Progenitor cell of endocrine pancreas (in vitro differentiated cells): ENCODE measurements around the gene PNKD. TPM values are rescaled to one million over a fixed set of nuclear protein-coding genes. Genes with fewer than 3 reads are reported as not detected.

Experiments used
- DNase-seq: peaks from one replicate; pipeline ENCODE4 v3.0.0; 2021; ENCODE audit warnings: low spot score; ENCODE audit not compliant: unreplicated experiment
- H3K27ac Mint-ChIP-seq: 2 replicates; pipeline ENCODE4 v1.8.0; 2021; ENCODE audit warnings: mild to moderate bottlenecking, moderate library complexity, mixed read lengths
- H3K27me3 Mint-ChIP-seq: 2 replicates; pipeline ENCODE4 v1.8.0; 2021; ENCODE audit warnings: mixed read lengths
- H3K36me3 Mint-ChIP-seq: 2 replicates; pipeline ENCODE4 v1.8.0; 2022; ENCODE audit warnings: mixed read lengths; ENCODE audit not compliant: insufficient read depth
- H3K4me1 Mint-ChIP-seq: 2 replicates; pipeline ENCODE4 v1.8.0; 2021; ENCODE audit warnings: low read depth, mixed read lengths
- H3K4me3 Mint-ChIP-seq: 2 replicates; pipeline ENCODE4 v1.8.0; 2021; ENCODE audit warnings: low read depth, mild to moderate bottlenecking, moderate library complexity, mixed read lengths
- H3K9me3 Mint-ChIP-seq: 2 replicates; pipeline ENCODE4 v1.8.0; 2021; ENCODE audit warnings: low read depth, mixed read lengths
- CTCF ChIP-seq: fragments of 200-600 bp; sonication (generic); IDR thresholded peaks from one replicate; pipeline ENCODE4 v1.5.0; 2021; ENCODE audit warnings: antibody characterized with exemption, mild to moderate bottlenecking; ENCODE audit not compliant: unreplicated experiment
- total RNA-seq: library from RNA; stranded (reverse); gene quantifications from 2 replicates; pipeline ENCODE4 v1.2.1, GENCODE V29; 2021

PNKD gene
- total RNA-seq, 1 donor from 2014 or later, result 54.3 TPM

- H3K27ac Mint-ChIP-seq, result no peak overlapping the region
- peaks cover 30% of the 10 kb centered on the region for H3K4me1 Mint-ChIP-seq
- H3K36me3 Mint-ChIP-seq, result no peaks in the 10 kb centered on the region
- no peak for DNase-seq
- no peak for TF ChIP-seq CTCF
- H3K9me3 Mint-ChIP-seq, result no peaks in the 10 kb centered on the region
- H3K4me3 Mint-ChIP-seq, result no peak overlapping the region
- H3K27me3 Mint-ChIP-seq, result no peaks in the 10 kb centered on the region
These were observed 29.8 kb downstream of the PNKD start for GRCh38 chr2:218300141-218300540.

GRCh38 chr2:218301176-218301819 lies 31.0 kb downstream of the PNKD start:
- peaks cover 28% of the 10 kb centered on the region for H3K4me1 Mint-ChIP-seq
- peak overlapping the region; percentile 82 for H3K27ac Mint-ChIP-seq
- no peaks in the 10 kb centered on the region for H3K36me3 Mint-ChIP-seq
- H3K27me3 Mint-ChIP-seq, result no peaks in the 10 kb centered on the region
- DNase-seq, result peak; percentile 87
- no peaks in the 10 kb centered on the region for H3K9me3 Mint-ChIP-seq
- no peak overlapping the region for H3K4me3 Mint-ChIP-seq
- TF ChIP-seq CTCF, result peak; percentile 95

- H3K9me3 Mint-ChIP-seq, result no peaks in the 10 kb centered on the region
- DNase-seq, result no peak
- no peaks in the 10 kb centered on the region for H3K36me3 Mint-ChIP-seq
- H3K4me3 Mint-ChIP-seq, result no peak overlapping the region
- no peak overlapping the region for H3K27ac Mint-ChIP-seq
- no peak for TF ChIP-seq CTCF
- H3K4me1 Mint-ChIP-seq, result peaks cover 25% of the 10 kb centered on the region
- no peaks in the 10 kb centered on the region for H3K27me3 Mint-ChIP-seq
These were observed 35.1 kb downstream of the PNKD start for GRCh38 chr2:218305383-218305782.

GRCh38 chr2:218306184-218306920 lies 36.0 kb downstream of the PNKD start:
- DNase-seq, result no peak
- no peaks in the 10 kb centered on the region for H3K9me3 Mint-ChIP-seq
- H3K36me3 Mint-ChIP-seq, result no peaks in the 10 kb centered on the region
- TF ChIP-seq CTCF, result no peak
- H3K27ac Mint-ChIP-seq, result peak overlapping the region; percentile 49
- H3K27me3 Mint-ChIP-seq, result no peaks in the 10 kb centered on the region
- no peak overlapping the region for H3K4me3 Mint-ChIP-seq
- H3K4me1 Mint-ChIP-seq, result peaks cover 30% of the 10 kb centered on the region

GRCh38 chr2:218307415-218308090 lies 37.2 kb downstream of the PNKD start:
- TF ChIP-seq CTCF, result no peak
- peaks cover 39% of the 10 kb centered on the region for H3K4me1 Mint-ChIP-seq
- H3K9me3 Mint-ChIP-seq, result no peaks in the 10 kb centered on the region
- H3K4me3 Mint-ChIP-seq, result peak overlapping the region; percentile 22
- peak overlapping the region; percentile 70 for H3K27ac Mint-ChIP-seq
- DNase-seq, result no peak
- H3K36me3 Mint-ChIP-seq, result no peaks in the 10 kb centered on the region
- no peaks in the 10 kb centered on the region for H3K27me3 Mint-ChIP-seq
